22Rv1 (cell line): ENCODE results near the gene LATS2.

Experiments used
- H3K27ac ChIP-seq: fragments of 450-650 bp; 2 replicates; pipeline ENCODE4 v1.5.1; 2017
- CTCF ChIP-seq: fragments of 450-650 bp; IDR thresholded peaks from 2 replicates; pipeline ENCODE4 v1.5.1; 2017; ENCODE audit warnings: mild to moderate bottlenecking
- ZFX ChIP-seq: fragments of 450-650 bp; IDR thresholded peaks from 2 replicates; pipeline ENCODE4 v1.6.1; 2017; ENCODE audit warnings: antibody characterized with exemption, borderline replicate concordance

LATS2 gene

GRCh38 chr13:21047591-21048282 is 13.6 kb downstream of the LATS2 start:
- TF ChIP-seq CTCF (no peak), ZFX (no peak)
- no peak overlapping the region for H3K27ac ChIP-seq

- H3K27ac ChIP-seq: no peak overlapping the region
- no peak for TF ChIP-seq ZFX
- no peak for TF ChIP-seq CTCF
Observed at GRCh38 chr13:21047087-21047486, 14.3 kb downstream of the LATS2 start.

GRCh38 chr13:21046203-21046602 is 15.2 kb downstream of the LATS2 start:
- TF ChIP-seq ZFX (no peak), CTCF (no peak)
- no peak overlapping the region for H3K27ac ChIP-seq

- H3K27ac ChIP-seq: no peak overlapping the region
- TF ChIP-seq ZFX (no peak), CTCF (no peak)
Observed at GRCh38 chr13:21045100-21045499, 16.3 kb downstream of the LATS2 start.

- H3K27ac ChIP-seq: no peak overlapping the region
Observed at GRCh38 chr13:21043898-21044297, 17.5 kb downstream of the LATS2 start.

GRCh38 chr13:21040120-21040826 is 21.1 kb downstream of the LATS2 start:
- H3K27ac ChIP-seq: no peak overlapping the region
- TF ChIP-seq ZFX: no peak
- TF ChIP-seq CTCF: no peak

More at GRCh38 chr13:21043898-21044297, 17.5 kb downstream of the LATS2 start:
- TF ChIP-seq ZFX (no peak), CTCF (no peak)

GRCh38 chr13:21039097-21039800 is 22.1 kb downstream of the LATS2 start:
- H3K27ac ChIP-seq: no peak overlapping the region
- TF ChIP-seq ZFX: no peak
